Gastrocnemius medialis (tissue), 4 donors: ENCODE data around the gene NUDT14.

ENCODE experiments used
- POLR2A ChIP-seq, 2 donors: fragments of 450-650 bp; IDR thresholded peaks; one replicate each; pipeline ENCODE4 v1.6.1; 2017; ENCODE audit warnings: antibody characterized with exemption in 2 of 2, mild to moderate bottlenecking in 2 of 2, moderate library complexity in 2 of 2
- TF ChIP-seq, protein P1 (sequence below), 5 experiments: fragments of 450-650 bp in 3 of 5; fragments of 200-600 bp in 2 of 5; sonication (generic) in 2 of 5; IDR thresholded peaks in 4 of 5; conservative IDR thresholded peaks in 1 of 5; 1 replicate in 4 of 5; 2 replicates in 1 of 5; pipeline ENCODE4 v1.5.1; 2016 to 2019; ENCODE audit warnings: antibody characterized with exemption in 5 of 5, mild to moderate bottlenecking in 3 of 5, moderate library complexity in 3 of 5

DNA sequence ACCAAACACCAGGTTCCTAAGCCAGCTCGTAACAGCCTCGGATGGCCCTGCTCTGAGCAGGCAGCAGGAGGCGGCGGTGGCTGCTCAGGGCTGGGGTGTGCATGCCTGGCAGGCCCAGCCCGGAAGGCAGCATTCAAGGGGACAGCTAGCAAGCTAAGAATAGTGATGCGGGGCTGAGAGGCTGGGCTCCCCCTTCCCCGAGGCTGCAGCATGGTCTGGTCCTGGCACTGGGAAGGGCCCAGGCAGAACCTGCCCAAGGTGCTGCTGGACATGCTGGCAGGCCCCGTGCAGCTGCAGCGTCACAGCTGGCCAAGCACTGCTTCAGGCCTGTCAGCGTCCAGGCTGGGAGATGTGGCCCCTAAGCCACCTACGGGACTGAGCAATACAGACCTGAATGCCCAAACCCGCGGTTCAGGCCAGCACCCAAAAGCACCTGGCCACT, 26.4 kb upstream of the NUDT14 start:
- TF ChIP-seq, protein P1, sequence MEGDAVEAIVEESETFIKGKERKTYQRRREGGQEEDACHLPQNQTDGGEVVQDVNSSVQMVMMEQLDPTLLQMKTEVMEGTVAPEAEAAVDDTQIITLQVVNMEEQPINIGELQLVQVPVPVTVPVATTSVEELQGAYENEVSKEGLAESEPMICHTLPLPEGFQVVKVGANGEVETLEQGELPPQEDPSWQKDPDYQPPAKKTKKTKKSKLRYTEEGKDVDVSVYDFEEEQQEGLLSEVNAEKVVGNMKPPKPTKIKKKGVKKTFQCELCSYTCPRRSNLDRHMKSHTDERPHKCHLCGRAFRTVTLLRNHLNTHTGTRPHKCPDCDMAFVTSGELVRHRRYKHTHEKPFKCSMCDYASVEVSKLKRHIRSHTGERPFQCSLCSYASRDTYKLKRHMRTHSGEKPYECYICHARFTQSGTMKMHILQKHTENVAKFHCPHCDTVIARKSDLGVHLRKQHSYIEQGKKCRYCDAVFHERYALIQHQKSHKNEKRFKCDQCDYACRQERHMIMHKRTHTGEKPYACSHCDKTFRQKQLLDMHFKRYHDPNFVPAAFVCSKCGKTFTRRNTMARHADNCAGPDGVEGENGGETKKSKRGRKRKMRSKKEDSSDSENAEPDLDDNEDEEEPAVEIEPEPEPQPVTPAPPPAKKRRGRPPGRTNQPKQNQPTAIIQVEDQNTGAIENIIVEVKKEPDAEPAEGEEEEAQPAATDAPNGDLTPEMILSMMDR (IDR thresholded peaks at IDR 0.05 in 4 of 5, conservative IDR thresholded peaks at IDR 0.05 in 1 of 5): no peak
- TF ChIP-seq POLR2A (IDR thresholded peaks at IDR 0.05): no peak
